HT-29 (cell line): ENCODE data around the gene KLHL29. TPM values are rescaled to one million over a fixed set of nuclear protein-coding genes. Genes with fewer than 3 reads are reported as not detected.

Experiments
- DNase-seq: peaks from one replicate; pipeline ENCODE4 v3.0.0-alpha.2; 2015; ENCODE audit warnings: low spot score
- total RNA-seq: library from RNA; depleted of rRNA; stranded (reverse); fragments of >200 nt; shearing (Covaris generic); gene quantifications from 2 replicates; pipeline ENCODE4 v1.2.3, GENCODE V29; 2014

The KLHL29 gene
- total RNA-seq, 1 experiment from 2014 or later = 0.18 TPM

GRCh38 chr2:23673830-23674679, 289.1 kb downstream of the KLHL29 start:
- DNase-seq = peak; percentile 10

- no peak for DNase-seq
These were observed 290.5 kb downstream of the KLHL29 start for GRCh38 chr2:23675506-23675905.

GRCh38 chr2:23677836-23678235, 292.9 kb downstream of the KLHL29 start:
- DNase-seq = no peak

DNA sequence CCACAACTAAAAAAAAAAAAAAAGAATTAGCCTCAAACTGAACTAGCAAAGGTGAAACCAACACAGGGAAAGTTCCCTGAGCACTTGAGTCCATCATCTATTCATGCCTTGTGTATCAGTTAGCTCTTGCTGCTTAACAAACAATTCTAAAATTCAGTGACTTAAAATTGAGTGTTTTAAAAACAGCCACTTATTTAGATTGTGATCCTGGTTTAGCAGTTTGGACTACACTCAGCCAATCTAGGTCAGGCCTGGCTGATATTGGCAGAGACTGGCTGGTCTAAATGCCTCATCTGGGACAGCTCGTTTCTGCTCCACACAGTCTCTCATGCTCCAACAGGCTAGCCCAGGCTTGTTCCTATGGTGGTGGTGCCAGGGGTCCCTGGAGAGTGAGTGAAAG, 294.1 kb downstream of the KLHL29 start:
- DNase-seq = no peak

- no peak for DNase-seq
These were observed 296.0 kb downstream of the KLHL29 start for GRCh38 chr2:23680951-23681350.

DNA sequence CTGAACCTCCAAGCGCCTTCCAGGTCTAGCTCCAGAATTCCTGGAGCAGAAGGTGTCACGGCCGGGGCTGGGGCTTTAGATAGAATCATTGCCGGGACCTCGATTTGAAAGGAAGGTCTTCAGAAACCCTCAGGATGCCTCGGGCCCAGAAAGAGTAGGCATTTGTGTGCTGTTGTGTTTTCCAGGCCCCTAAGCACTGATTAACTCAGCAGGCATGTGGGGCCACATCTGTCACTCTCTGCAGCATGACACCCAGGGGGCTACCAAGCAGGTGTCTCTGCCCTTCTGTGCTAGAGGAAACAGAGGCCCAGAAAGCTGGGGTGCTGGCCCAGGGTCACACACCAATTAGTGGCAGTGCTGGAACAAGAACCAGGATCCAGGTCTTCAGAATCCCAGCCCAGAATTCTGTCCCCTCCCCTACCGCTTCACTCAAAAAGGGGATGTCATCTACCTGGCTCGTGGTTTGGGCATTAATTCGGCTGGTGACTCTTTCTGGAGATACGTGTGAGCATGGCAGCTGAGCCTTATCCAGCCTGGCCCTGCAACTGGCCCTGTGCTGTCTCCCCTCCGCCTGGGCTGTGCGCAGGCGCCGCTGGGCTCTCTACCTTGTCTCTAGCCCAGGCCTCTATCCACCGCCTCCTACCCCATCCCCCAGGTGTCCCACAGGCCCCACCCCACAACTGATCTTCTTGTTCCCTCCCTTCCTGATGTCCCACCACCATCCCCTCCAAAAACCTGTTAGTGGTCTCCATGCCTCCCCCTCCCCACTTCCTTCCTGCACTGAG, 296.6 kb downstream of the KLHL29 start:
- DNase-seq = no peak

DNA sequence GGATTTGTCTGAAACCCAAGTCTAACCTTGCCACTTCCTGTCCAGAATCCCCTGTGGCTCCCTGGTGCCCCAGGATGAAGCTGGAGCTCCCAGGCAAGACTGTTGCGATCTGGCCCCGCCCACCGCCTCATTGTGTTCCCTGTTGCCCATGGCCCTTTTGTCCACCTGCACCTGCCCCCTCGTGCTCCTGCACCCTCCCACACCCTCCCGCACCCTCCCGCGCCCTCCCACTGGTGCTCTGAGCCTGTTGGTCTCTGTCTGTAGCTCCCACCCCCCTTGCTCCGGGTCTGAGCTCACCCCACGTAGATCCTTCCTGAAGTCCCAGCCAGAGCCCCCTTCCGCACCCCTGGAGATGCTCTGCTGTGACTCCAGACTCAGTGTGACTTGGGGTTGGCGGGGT, 297.5 kb downstream of the KLHL29 start:
- DNase-seq = no peak

DNA sequence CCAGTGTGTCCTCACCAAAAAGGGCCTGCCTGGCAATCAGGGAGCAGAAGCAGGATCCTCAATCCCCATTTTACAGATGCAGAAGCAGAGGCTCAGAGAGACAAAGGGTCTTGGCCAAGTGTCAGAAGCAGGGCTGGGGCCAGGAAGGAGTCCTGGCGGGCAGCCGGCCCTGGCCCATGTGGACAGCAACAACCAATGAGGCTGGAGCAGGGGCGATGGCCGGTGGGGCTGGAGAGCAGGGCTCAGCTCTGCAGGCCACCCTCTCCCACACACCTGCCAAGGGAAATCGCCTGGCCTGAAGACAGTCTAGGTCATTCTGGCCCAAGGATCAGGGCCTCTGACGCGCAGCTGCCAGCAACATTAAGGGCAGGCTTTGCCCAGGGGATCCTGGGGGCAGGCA, 298.0 kb downstream of the KLHL29 start:
- DNase-seq = no peak

DNA sequence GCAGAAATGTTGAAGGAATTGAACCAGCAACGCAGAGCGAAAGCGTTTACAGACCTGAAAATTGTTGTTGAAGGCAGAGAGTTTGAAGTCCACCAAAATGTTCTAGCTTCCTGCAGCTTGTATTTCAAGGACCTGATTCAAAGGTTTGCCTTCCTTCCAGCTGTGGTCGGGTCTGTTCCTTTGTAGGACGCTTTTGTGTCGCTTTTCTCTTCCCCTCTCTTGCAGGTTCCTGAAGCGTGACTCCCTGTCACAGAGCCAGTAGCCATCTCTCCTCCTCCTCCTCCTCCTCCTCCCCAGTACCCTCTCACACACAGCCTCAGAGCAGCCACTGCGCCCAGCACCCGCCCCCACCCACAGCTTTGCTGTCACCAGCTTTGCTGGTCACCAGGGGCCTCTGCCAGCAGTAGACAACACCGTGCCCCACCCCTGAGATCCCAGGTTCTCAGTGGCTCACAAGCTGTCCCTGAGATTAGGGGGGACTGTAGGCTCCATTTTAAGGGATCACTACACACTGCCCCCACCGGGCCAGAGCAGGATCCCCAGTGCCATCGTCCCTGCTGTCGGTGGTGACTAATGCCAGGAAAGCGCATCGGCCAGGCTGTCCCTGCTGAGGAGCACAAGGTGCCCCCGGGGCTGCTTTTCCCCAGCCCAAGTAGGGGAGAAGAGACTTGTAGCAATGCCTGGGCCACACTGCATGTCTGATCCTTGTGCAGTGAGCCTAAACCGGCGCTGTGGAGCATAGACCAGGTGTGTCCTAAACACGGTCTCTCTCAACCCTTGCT, 299.6 kb downstream of the KLHL29 start:
- DNase-seq = no peak

DNA sequence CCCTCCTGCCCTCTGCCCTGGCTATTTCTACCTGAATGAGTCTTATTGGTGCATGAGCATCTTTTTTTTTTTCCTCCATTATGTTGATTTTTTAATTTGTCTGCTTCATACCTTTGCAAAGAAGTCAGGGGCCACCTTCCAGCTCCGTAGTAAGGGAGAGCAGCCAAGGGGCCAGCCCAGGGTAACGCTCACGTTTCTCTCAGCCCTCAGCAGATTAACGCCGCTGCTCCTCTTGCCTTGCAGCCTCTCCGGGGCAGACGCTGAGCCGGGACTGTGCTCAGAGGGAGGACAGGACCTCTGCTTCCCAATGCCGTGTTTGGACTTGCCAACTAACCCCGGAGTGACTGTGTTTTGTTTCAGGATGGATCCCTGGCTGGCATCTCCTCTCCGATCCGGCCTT, 300.2 kb downstream of the KLHL29 start:
- no peak for DNase-seq

DNA sequence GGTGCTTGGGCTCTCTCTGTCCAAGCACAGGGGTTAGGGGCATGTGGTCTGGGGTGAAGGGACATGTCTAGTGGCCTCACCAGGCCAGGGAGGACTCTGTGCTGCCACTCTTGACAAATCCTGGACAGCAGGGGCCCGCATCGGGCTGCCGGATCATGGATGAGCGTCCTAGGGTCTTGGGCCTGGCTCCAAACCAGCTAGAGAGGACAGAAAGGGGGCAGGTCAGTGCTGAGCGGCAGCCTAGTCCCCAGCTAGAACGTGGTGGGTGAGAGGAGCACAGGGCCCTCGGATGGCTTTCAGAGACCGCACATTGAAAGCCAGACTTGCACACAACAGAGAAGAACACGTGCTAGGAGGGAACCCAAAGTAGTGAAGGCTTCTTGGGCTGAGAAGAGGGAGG, 300.7 kb downstream of the KLHL29 start:
- DNase-seq = no peak

DNA sequence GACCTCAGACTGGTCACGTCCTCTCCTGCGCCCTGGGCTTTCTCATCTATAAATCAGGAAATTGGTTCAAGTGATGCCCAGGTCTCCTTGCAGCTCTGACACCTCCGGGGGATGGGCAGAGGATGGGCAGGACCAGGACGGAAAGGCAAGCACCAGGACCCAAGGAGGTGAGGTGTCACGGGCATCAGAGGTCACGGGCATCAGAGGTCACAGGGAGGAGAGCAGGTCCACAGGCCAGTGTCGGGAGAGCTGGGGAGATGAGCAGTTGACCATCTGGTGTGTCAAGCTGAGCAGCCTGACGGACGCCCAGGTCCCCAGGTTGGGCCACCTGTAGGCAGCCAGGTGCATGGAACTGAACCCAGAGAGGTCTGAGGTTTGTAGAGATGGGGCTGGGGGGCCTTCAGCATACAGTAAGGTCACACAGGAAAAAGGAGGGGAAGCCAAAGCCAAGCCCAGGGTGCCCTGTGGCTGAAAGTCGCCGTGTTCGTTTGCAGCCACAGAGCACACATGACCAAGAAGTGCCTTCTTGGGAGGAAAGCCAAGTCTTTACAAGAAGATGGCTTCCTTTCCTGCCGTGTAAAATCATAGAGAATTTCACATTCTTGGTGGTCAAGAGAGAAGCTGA, 301.5 kb downstream of the KLHL29 start:
- no peak for DNase-seq

GRCh38 chr2:23687214-23687613, 302.2 kb downstream of the KLHL29 start:
- DNase-seq = no peak

DNA sequence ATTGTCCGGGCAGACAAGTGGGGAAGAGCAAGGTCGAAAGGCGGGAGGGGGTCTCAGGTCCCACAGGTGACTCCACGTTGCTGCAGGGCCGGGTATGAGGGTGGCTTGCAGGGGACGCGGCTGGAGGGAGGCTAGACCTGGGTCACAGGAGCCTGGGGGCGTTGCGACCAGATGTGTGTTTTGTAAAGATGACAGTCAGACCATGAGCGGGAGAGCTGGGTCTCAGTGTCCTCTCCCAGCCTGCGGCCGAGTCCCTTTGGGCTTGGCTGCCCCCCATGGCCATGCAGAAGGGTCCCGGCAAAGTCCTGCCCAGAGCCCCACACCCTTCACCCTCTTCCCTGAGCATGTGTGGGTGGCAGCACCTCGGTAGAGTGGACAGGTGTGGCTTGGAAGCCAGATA, 302.7 kb downstream of the KLHL29 start:
- DNase-seq = no peak

GRCh38 chr2:23688486-23689130, 303.6 kb downstream of the KLHL29 start:
- DNase-seq = no peak

DNA sequence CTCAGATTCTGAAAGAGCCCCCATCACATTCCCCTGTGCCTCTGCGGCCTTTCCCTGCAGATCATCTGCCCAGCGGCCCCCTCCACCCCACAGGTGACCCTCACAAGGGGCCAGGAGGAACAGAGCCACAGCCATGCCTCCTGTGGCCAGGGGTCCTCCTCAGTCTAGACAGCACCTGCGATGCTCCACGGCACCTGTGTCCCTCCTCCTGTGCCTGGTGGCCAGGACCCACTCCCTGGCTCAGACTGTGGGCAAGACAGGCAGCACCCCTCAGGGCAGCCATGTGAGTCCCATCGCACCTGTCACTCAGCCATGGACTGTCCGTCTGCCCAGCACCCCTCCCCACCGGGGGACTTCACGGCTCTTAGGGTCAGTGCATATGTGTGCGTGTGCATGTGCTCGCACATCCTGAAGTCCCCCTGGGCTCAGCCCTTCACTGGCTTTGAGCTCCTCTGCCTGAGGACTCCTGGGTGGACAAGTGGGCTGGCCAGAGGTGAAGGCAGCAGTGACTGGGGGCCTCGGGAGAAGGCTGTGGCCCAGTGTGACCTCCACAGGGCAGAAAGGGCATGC, 304.2 kb downstream of the KLHL29 start:
- no peak for DNase-seq

DNA sequence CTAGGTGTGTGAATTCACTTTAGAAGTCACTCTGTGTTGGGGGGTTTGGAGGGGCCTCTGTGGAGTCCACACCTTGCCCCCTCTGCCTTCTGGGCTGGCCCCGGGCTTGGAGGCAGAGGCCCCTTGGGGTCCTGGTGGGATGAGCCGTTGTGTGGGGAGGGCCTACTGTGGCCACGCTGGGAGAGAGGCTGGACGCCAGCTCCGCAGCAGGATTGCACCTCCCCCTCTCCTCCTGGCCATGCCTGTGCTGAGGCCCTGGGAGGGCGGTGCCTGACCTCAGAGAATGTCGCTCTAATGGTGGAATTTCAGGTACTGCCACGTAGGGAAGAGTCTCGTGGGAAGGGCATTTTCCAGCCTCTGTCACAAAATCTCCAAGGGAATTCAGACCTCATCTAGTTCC, 304.9 kb downstream of the KLHL29 start:
- no peak for DNase-seq

- DNase-seq = no peak
These were observed 305.6 kb downstream of the KLHL29 start for GRCh38 chr2:23690421-23691105.

- no peak for DNase-seq
These were observed 306.1 kb downstream of the KLHL29 start for GRCh38 chr2:23691106-23691470.

- DNase-seq = no peak
These were observed 306.6 kb downstream of the KLHL29 start for GRCh38 chr2:23691565-23691964.
